Measurements from ENCODE around the gene HOXB8. TPM values are rescaled to one million over a fixed set of nuclear protein-coding genes. Genes with fewer than 3 reads are reported as not detected.

Gene HOXB8
- total and polyA plus RNA-seq, 2 of the 13 experiments (the other 11 are each of a cell fraction or from before 2014, with no cell fraction given): not detected

GRCh38 chr17:48612854-48613691 is 2.0 kb downstream of the HOXB8 start:
- H3K4me1 ChIP-seq (ENCODE audit: insufficient read depth, low read length): peaks cover 23% of the 10 kb centered on the region
- no peak overlapping the region for H3K9ac ChIP-seq (ENCODE audit: insufficient read depth, low read depth, low read length)
- intact Hi-C loops (cut with micrococcal nuclease; ENCODE audit: unreplicated experiment): loop anchor here (2.0 kb wide), 1 partner anchor 460 kb away; no protein-coding TSS in a partner anchor
- FAIRE-seq (no peak), DNase-seq (ENCODE audit: low spot score) (peak; percentile 15), ATAC-seq (peak; percentile 80)
- H3K9me3 ChIP-seq (ENCODE audit: low read length): no peaks in the 10 kb centered on the region
- 13% methylated on average over 40 of the region's 67 CpGs for WGBS (ENCODE audit: low lambda C conversion rate)
- ChIA-PET POLR2A (interaction anchor here (0.8 kb wide), 1 partner anchor 24 kb away, joined by 3 read pairs; no protein-coding TSS in a partner anchor), CTCF (ENCODE audit: low intra/inter-chr PET ratio, low total read pairs) (interaction anchor here (1.4 kb wide), 1 partner anchor 11 kb away, joined by 4 read pairs; no protein-coding TSS in a partner anchor)
- in situ Hi-C loops (cut with HindIII; ENCODE audit: extremely low pct_ligation_motif_present, low pct_unique_long_range_greater_than_20kb): loop anchor here (5.0 kb wide), 1 partner anchor 586 kb away; no protein-coding TSS in a partner anchor
- H3K79me2 ChIP-seq (ENCODE audit: insufficient read depth, low read length): no peaks in the 10 kb centered on the region
- H3K27ac ChIP-seq (ENCODE audit: extremely low read length, insufficient read depth, low read length): no peak overlapping the region
- H2AFZ ChIP-seq (ENCODE audit: low read length): no peak overlapping the region
- H3K36me3 ChIP-seq (replicated peaks in 1 of 2; ENCODE audit: control insufficient read depth in 1 of 2, insufficient read depth in 2 of 2, low read length in 2 of 2): no peaks in the 10 kb centered on the region
- H3K27me3 ChIP-seq (ENCODE audit: control insufficient read depth in 1 of 2, insufficient read depth in 2 of 2, low read length in 2 of 2): peaks cover 28 to 97% of the 10 kb centered on the region in 2 experiments
- H3K4me2 ChIP-seq (ENCODE audit: low read depth, low read length): peak overlapping the region; percentile 70
- BruUV-seq (replicated peaks): no TSS peak
- peak overlapping the region in 2 of 3 experiments; percentile 28 to 55; a peak in 1 of 6 replicates for H3K4me3 ChIP-seq (replicated peaks in 1 of 3; ENCODE audit: insufficient read depth in 1 of 3, low read depth in 2 of 3, low read length in 3 of 3)
- H4K20me1 ChIP-seq (ENCODE audit: insufficient read depth, low read length): peaks cover 6% of the 10 kb centered on the region; the same call in 1 of the 2 replicates
- TF ChIP-seq ZBTB20 (CRISPR knock-in tag; IDR thresholded peaks at IDR 0.05; ENCODE audit: borderline replicate concordance, low read depth): no peak
- TF ChIP-seq EZH2 (conservative IDR thresholded peaks at IDR 0.05; ENCODE audit: low read depth, low read length): peak; percentile 94; the same call in 1 of the 2 replicates
- TF ChIP-seq IKZF4 (CRISPR knock-in tag; IDR thresholded peaks at IDR 0.05; ENCODE audit: borderline replicate concordance, low read depth, not compliant biosample characterization): no peak
- 0 out of 2 replicates have a peak, but pooled peaks have one; percentile 15 for TF ChIP-seq KDM2A (CRISPR knock-in tag; IDR thresholded peaks at IDR 0.05; ENCODE audit: borderline replicate concordance, low read depth)

GRCh38 chr17:48612456-48612853 is 2.6 kb downstream of the HOXB8 start:
- intact Hi-C loops (cut with micrococcal nuclease; ENCODE audit: unreplicated experiment) (loop anchor here (2.0 kb wide), 1 partner anchor 460 kb away; no protein-coding TSS in a partner anchor), in situ Hi-C loops (cut with HindIII; ENCODE audit: extremely low pct_ligation_motif_present, low pct_unique_long_range_greater_than_20kb) (loop anchor here (5.0 kb wide), 1 partner anchor 585 kb away; no protein-coding TSS in a partner anchor)
- ChIA-PET POLR2A (interaction anchor here (0.8 kb wide), 1 partner anchor 24 kb away, joined by 3 read pairs; no protein-coding TSS in a partner anchor), CTCF (ENCODE audit: low intra/inter-chr PET ratio, low total read pairs) (interaction anchor here (1.4 kb wide), 1 partner anchor 10 kb away, joined by 4 read pairs; no protein-coding TSS in a partner anchor)
- Histone ChIP-seq H3K9me3 (ENCODE audit: low read length) (no peaks in the 10 kb centered on the region), H2AFZ (ENCODE audit: low read length) (no peak overlapping the region), H3K4me3 (replicated peaks in 1 of 3; ENCODE audit: insufficient read depth in 1 of 3, low read depth in 2 of 3, low read length in 3 of 3) (no peak overlapping the region; a peak in 1 of 6 replicates), H3K27ac (ENCODE audit: extremely low read length, insufficient read depth, low read length) (no peak overlapping the region), H3K4me1 (ENCODE audit: insufficient read depth, low read length) (peaks cover 23% of the 10 kb centered on the region), H4K20me1 (ENCODE audit: insufficient read depth, low read length) (peaks cover under 1% of the 10 kb centered on the region; the same call in 1 of the 2 replicates), H3K9ac (ENCODE audit: insufficient read depth, low read depth, low read length) (no peak overlapping the region), H3K27me3 (ENCODE audit: control insufficient read depth in 1 of 2, insufficient read depth in 2 of 2, low read length in 2 of 2) (peaks cover 22 to 95% of the 10 kb centered on the region in 2 experiments), H3K36me3 (replicated peaks in 1 of 2; ENCODE audit: control insufficient read depth in 1 of 2, insufficient read depth in 2 of 2, low read length in 2 of 2) (no peaks in the 10 kb centered on the region), H3K79me2 (ENCODE audit: insufficient read depth, low read length) (no peaks in the 10 kb centered on the region), H3K4me2 (ENCODE audit: low read depth, low read length) (peak overlapping the region; percentile 70; the same call in 1 of the 2 replicates)
- no peak for ATAC-seq
- TF ChIP-seq ZNF788 (CRISPR knock-in tag; IDR thresholded peaks at IDR 0.05; ENCODE audit: borderline replicate concordance): no peak
- 0 out of 2 replicates have a peak, but pooled peaks have one; percentile 98 for TF ChIP-seq EZH2 (conservative IDR thresholded peaks at IDR 0.05; ENCODE audit: low read depth, low read length)
- 17% methylated on average over 15 of the region's 15 CpGs for WGBS (ENCODE audit: low lambda C conversion rate)
- BruUV-seq (replicated peaks): no TSS peak
- FAIRE-seq: no peak
- no peak for DNase-seq (ENCODE audit: low spot score)

All from HepG2 (cell line).